Astrocyte (in vitro differentiated cells and primary cell): Measurements from ENCODE around the gene TRIML2. TPM values are rescaled to one million over a fixed set of nuclear protein-coding genes. Genes with fewer than 3 reads are reported as not detected.

ENCODE experiments used
- DNase-seq: peaks from one replicate; pipeline ENCODE4 v3.0.0-alpha.2; 2010; ENCODE audit warnings: low read depth
- FAIRE-seq: peaks from 2 replicates; lab custom pipeline; 2011; peaks lifted over from hg19 to GRCh38; lab: Jason Lieb, UNC
- H2AFZ ChIP-seq: 2 replicates; pipeline ENCODE4 v1.6.0; 2012; ENCODE audit warnings: low read depth, low read length, inconsistent platforms
- H3K27ac ChIP-seq: 2 replicates; pipeline ENCODE4 v1.5.1; 2011; ENCODE audit warnings: low read depth, low read length, inconsistent platforms
- H3K27me3 ChIP-seq: 2 replicates; pipeline ENCODE4 v1.6.0; 2011; ENCODE audit warnings: low read length, inconsistent platforms; ENCODE audit not compliant: insufficient read depth
- H3K36me3 ChIP-seq: 2 replicates; pipeline ENCODE4 v1.5.1; 2011; ENCODE audit warnings: low read length, inconsistent platforms; ENCODE audit not compliant: insufficient read depth
- H3K4me1 ChIP-seq: 2 replicates; pipeline ENCODE4 v1.5.1; 2011; ENCODE audit warnings: low read length, inconsistent platforms; ENCODE audit not compliant: insufficient read depth
- H3K4me2 ChIP-seq: 2 replicates; pipeline ENCODE4 v1.6.0; 2012; ENCODE audit warnings: low read length, inconsistent platforms
- H3K4me3 ChIP-seq: 2 replicates; pipeline ENCODE4 v1.5.1; 2011; ENCODE audit warnings: low read depth, mild to moderate bottlenecking, low read length, inconsistent platforms; ENCODE audit not compliant: insufficient read depth
- H3K79me2 ChIP-seq: 2 replicates; pipeline ENCODE4 v1.6.0; 2012; ENCODE audit warnings: mild to moderate bottlenecking, low read length, inconsistent platforms; ENCODE audit not compliant: insufficient read depth
- H3K9ac ChIP-seq: 2 replicates; pipeline ENCODE4 v1.6.0; 2012; ENCODE audit warnings: mild to moderate bottlenecking, low read length, inconsistent platforms
- H3K9me3 ChIP-seq: 2 replicates; pipeline ENCODE4 v1.5.1; 2012; ENCODE audit warnings: low read depth, mild to moderate bottlenecking, low read length, inconsistent platforms; ENCODE audit not compliant: insufficient read depth
- H4K20me1 ChIP-seq: 2 replicates; pipeline ENCODE4 v1.6.0; 2012; ENCODE audit warnings: low read length, inconsistent platforms; ENCODE audit not compliant: insufficient read depth
- H3K27ac Mint-ChIP-seq: one replicate; pipeline ENCODE4 v1.8.0; 2021; ENCODE audit warnings: mild to moderate bottlenecking, mixed read lengths; ENCODE audit not compliant: unreplicated experiment
- H3K27me3 Mint-ChIP-seq: one replicate; pipeline ENCODE4 v1.8.0; 2021; ENCODE audit warnings: low read depth, mixed read lengths; ENCODE audit not compliant: unreplicated experiment
- H3K36me3 Mint-ChIP-seq: one replicate; pipeline ENCODE4 v1.8.0; 2021; ENCODE audit warnings: low read depth, mixed read lengths; ENCODE audit not compliant: unreplicated experiment
- H3K4me1 Mint-ChIP-seq: one replicate; pipeline ENCODE4 v1.8.0; 2021; ENCODE audit warnings: low read depth, mixed read lengths; ENCODE audit not compliant: unreplicated experiment
- H3K4me3 Mint-ChIP-seq: one replicate; pipeline ENCODE4 v1.8.0; 2021; ENCODE audit warnings: mild to moderate bottlenecking, moderate library complexity, mixed read lengths; ENCODE audit not compliant: unreplicated experiment
- H3K9me3 Mint-ChIP-seq: one replicate; pipeline ENCODE4 v1.8.0; 2021; ENCODE audit warnings: mild to moderate bottlenecking, mixed read lengths; ENCODE audit not compliant: unreplicated experiment
- EZH2 ChIP-seq: IDR thresholded peaks from 2 replicates; pipeline ENCODE4 v1.6.1; 2012; ENCODE audit warnings: mild to moderate bottlenecking, low read length, inconsistent platforms; ENCODE audit not compliant: insufficient read depth
- total RNA-seq: library from RNA; stranded (reverse); gene quantifications from 2 replicates; pipeline ENCODE4 v1.2.1, GENCODE V29; 2021
- TF ChIP-seq, protein P1 (sequence below): IDR thresholded peaks from 2 replicates; pipeline ENCODE4 v1.5.1; 2011; ENCODE audit warnings: low read depth, mild to moderate bottlenecking, inconsistent platforms, low read length, moderate library complexity; ENCODE audit not compliant: insufficient read depth

The TRIML2 gene
- total RNA-seq, 1 donor from 2014 or later, result 55.7 TPM

GRCh38 chr4:188139671-188140070 is 30.3 kb upstream of the TRIML2 start:
- Mint-ChIP-seq H3K27ac (no peak overlapping the region), H3K36me3 (no peaks in the 10 kb centered on the region), H3K27me3 (no peaks in the 10 kb centered on the region), H3K4me1 (peaks cover 2% of the 10 kb centered on the region), H3K9me3 (peaks cover 2% of the 10 kb centered on the region), H3K4me3 (no peak overlapping the region)
- H3K4me1 ChIP-seq, result no peaks in the 10 kb centered on the region
- no peak for TF ChIP-seq EZH2
- TF ChIP-seq, protein P1, sequence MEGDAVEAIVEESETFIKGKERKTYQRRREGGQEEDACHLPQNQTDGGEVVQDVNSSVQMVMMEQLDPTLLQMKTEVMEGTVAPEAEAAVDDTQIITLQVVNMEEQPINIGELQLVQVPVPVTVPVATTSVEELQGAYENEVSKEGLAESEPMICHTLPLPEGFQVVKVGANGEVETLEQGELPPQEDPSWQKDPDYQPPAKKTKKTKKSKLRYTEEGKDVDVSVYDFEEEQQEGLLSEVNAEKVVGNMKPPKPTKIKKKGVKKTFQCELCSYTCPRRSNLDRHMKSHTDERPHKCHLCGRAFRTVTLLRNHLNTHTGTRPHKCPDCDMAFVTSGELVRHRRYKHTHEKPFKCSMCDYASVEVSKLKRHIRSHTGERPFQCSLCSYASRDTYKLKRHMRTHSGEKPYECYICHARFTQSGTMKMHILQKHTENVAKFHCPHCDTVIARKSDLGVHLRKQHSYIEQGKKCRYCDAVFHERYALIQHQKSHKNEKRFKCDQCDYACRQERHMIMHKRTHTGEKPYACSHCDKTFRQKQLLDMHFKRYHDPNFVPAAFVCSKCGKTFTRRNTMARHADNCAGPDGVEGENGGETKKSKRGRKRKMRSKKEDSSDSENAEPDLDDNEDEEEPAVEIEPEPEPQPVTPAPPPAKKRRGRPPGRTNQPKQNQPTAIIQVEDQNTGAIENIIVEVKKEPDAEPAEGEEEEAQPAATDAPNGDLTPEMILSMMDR, result no peak
- H4K20me1 ChIP-seq, result no peaks in the 10 kb centered on the region
- no peak overlapping the region for H3K9ac ChIP-seq
- no peaks in the 10 kb centered on the region for H3K79me2 ChIP-seq
- H3K36me3 ChIP-seq, result no peaks in the 10 kb centered on the region
- no peak for FAIRE-seq
- no peak overlapping the region for H3K4me2 ChIP-seq
- no peaks in the 10 kb centered on the region for H3K27me3 ChIP-seq
- DNase-seq, result no peak
- no peak overlapping the region for H2AFZ ChIP-seq
- H3K9me3 ChIP-seq, result no peaks in the 10 kb centered on the region
- H3K27ac ChIP-seq, result no peak overlapping the region
- H3K4me3 ChIP-seq, result no peak overlapping the region

- Mint-ChIP-seq H3K9me3 (peaks cover 2% of the 10 kb centered on the region), H3K4me3 (no peak within 1 kb of the TSS), H3K36me3 (no peaks in the 10 kb centered on the region), H3K27me3 (no peaks in the 10 kb centered on the region), H3K4me1 (peaks cover 2% of the 10 kb centered on the region), H3K27ac (no peak within 1 kb of the TSS)
- H3K4me2 ChIP-seq, result no peak within 1 kb of the TSS
- no peaks in the 10 kb centered on the region for H3K36me3 ChIP-seq
- H3K79me2 ChIP-seq, result no peaks in the 10 kb centered on the region
- H3K9ac ChIP-seq, result no peak within 1 kb of the TSS
- FAIRE-seq (no peak), DNase-seq (no peak)
- no peak within 1 kb of the TSS for H2AFZ ChIP-seq
- H3K9me3 ChIP-seq, result no peaks in the 10 kb centered on the region
- H3K4me1 ChIP-seq, result no peaks in the 10 kb centered on the region
- H3K27me3 ChIP-seq, result no peaks in the 10 kb centered on the region
- no peak for TF ChIP-seq EZH2
- TF ChIP-seq, protein P1, result no peak
- H3K27ac ChIP-seq, result no peak within 1 kb of the TSS
- H3K4me3 ChIP-seq, result no peak within 1 kb of the TSS
- H4K20me1 ChIP-seq, result no peaks in the 10 kb centered on the region
Observed at GRCh38 chr4:188139141-188139540, 29.7 kb upstream of the TRIML2 start, which contains the start of gene TRIML1. Gene TRIML1, plus strand, starts transcription at chr4:188139441. Its CDS starts 118 bp downstream, at chr4:188139559.

- Mint-ChIP-seq H3K36me3 (no peaks in the 10 kb centered on the region), H3K9me3 (peaks cover 2% of the 10 kb centered on the region), H3K27me3 (no peaks in the 10 kb centered on the region), H3K4me1 (peaks cover 2% of the 10 kb centered on the region), H3K27ac (no peak overlapping the region), H3K4me3 (no peak overlapping the region)
- Histone ChIP-seq H3K9ac (no peak overlapping the region), H4K20me1 (no peaks in the 10 kb centered on the region), H3K4me1 (no peaks in the 10 kb centered on the region), H2AFZ (no peak overlapping the region), H3K27me3 (no peaks in the 10 kb centered on the region), H3K9me3 (no peaks in the 10 kb centered on the region), H3K79me2 (no peaks in the 10 kb centered on the region), H3K36me3 (no peaks in the 10 kb centered on the region), H3K4me2 (no peak overlapping the region), H3K27ac (no peak overlapping the region), H3K4me3 (no peak overlapping the region)
- FAIRE-seq (no peak), DNase-seq (no peak)
- TF ChIP-seq, protein P1, result no peak
- TF ChIP-seq EZH2, result no peak
Observed at GRCh38 chr4:188138227-188138626, 28.8 kb upstream of the TRIML2 start.
